Measurements from ENCODE around the gene NADK2. TPM values are rescaled to one million over a fixed set of nuclear protein-coding genes. Genes with fewer than 3 reads are reported as not detected.

NADK2 gene
- polyA plus RNA-seq, 1 of the 3 experiments (the other 2 are of a cell fraction) = 7.6 TPM

DNA sequence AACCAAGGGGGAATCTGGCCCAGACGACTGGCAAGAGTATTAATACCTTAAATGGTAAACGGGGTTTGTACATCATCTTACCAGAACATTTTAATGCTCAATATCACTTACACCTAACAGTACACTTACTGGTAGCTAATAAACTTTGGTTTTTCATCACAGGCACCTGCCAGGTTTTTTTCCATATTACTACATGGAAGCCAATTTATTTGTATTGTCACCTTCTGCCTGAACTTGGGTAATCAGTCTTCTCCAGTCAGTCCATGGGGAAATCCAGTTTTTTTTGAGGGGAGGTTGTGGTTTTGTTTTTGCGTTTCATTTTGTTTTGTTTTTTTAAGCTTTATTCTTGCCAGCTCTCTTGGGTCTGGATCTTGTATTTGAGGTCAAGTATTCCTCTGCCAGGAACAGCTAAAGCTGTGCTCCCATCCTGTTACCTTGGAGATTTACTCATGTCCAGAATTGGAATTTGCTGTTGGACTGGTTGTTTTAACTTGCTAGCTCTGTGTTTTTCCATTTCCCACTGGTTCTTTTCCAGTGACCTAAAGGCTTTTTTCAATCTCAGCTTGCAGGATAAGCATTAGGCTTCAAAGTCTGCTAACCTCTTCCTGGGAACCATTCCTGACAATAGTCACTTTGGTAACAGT, 11.1 kb upstream of the NADK2 start:
- no peak overlapping the region for H3K9ac ChIP-seq
- no peak for DNase-seq
- no peak overlapping the region for H3K27ac ChIP-seq (ENCODE audit: low read depth in 2 of 2, low read length in 1 of 2)
- H3K4me2 ChIP-seq = no peak overlapping the region
- no peaks in the 10 kb centered on the region for H3K36me3 ChIP-seq (replicated peaks in 1 of 2; ENCODE audit: control insufficient read depth in 1 of 2, insufficient read depth in 2 of 2, low read length in 1 of 2)
- H3K9me3 ChIP-seq = no peaks in the 10 kb centered on the region
- no peaks in the 10 kb centered on the region for H4K20me1 ChIP-seq (ENCODE audit: insufficient read depth)
- ChIA-PET POLR2A (no interaction called here), CTCF (interaction anchor here (1.0 to 5.1 kb wide), 4 partner anchors 8 to 53 kb away, joined by 3 to 24 read pairs (median 5); partner anchors contain the start of gene NADK2)
- H3F3A ChIP-seq (replicated peaks; ENCODE audit: insufficient read depth) = no peaks in the 10 kb centered on the region
- no peak overlapping the region for H3K4me3 ChIP-seq (ENCODE audit: low read depth in 2 of 2, low read length in 1 of 2)
- no peak for TF ChIP-seq GATA2 (CRISPR knock-in tag; IDR thresholded peaks at IDR 0.05)
- TF ChIP-seq, protein P1, sequence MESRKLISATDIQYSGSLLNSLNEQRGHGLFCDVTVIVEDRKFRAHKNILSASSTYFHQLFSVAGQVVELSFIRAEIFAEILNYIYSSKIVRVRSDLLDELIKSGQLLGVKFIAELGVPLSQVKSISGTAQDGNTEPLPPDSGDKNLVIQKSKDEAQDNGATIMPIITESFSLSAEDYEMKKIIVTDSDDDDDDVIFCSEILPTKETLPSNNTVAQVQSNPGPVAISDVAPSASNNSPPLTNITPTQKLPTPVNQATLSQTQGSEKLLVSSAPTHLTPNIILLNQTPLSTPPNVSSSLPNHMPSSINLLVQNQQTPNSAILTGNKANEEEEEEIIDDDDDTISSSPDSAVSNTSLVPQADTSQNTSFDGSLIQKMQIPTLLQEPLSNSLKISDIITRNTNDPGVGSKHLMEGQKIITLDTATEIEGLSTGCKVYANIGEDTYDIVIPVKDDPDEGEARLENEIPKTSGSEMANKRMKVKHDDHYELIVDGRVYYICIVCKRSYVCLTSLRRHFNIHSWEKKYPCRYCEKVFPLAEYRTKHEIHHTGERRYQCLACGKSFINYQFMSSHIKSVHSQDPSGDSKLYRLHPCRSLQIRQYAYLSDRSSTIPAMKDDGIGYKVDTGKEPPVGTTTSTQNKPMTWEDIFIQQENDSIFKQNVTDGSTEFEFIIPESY (IDR thresholded peaks at IDR 0.05; ENCODE audit: borderline replicate concordance, low read depth) = no peak
- TF ChIP-seq, protein P2, sequence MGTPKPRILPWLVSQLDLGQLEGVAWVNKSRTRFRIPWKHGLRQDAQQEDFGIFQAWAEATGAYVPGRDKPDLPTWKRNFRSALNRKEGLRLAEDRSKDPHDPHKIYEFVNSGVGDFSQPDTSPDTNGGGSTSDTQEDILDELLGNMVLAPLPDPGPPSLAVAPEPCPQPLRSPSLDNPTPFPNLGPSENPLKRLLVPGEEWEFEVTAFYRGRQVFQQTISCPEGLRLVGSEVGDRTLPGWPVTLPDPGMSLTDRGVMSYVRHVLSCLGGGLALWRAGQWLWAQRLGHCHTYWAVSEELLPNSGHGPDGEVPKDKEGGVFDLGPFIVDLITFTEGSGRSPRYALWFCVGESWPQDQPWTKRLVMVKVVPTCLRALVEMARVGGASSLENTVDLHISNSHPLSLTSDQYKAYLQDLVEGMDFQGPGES (IDR thresholded peaks at IDR 0.05; ENCODE audit: low read depth, low read length) = no peak
- TF ChIP-seq RAD21 (IDR thresholded peaks at IDR 0.05; ENCODE audit: low read length) = no peak
- TF ChIP-seq, protein P3, sequence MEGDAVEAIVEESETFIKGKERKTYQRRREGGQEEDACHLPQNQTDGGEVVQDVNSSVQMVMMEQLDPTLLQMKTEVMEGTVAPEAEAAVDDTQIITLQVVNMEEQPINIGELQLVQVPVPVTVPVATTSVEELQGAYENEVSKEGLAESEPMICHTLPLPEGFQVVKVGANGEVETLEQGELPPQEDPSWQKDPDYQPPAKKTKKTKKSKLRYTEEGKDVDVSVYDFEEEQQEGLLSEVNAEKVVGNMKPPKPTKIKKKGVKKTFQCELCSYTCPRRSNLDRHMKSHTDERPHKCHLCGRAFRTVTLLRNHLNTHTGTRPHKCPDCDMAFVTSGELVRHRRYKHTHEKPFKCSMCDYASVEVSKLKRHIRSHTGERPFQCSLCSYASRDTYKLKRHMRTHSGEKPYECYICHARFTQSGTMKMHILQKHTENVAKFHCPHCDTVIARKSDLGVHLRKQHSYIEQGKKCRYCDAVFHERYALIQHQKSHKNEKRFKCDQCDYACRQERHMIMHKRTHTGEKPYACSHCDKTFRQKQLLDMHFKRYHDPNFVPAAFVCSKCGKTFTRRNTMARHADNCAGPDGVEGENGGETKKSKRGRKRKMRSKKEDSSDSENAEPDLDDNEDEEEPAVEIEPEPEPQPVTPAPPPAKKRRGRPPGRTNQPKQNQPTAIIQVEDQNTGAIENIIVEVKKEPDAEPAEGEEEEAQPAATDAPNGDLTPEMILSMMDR (IDR thresholded peaks at IDR 0.05) = no peak
- TF ChIP-seq NRF1 (IDR thresholded peaks at IDR 0.05; ENCODE audit: low read depth, low read length) = no peak
- TF ChIP-seq, protein P4, sequence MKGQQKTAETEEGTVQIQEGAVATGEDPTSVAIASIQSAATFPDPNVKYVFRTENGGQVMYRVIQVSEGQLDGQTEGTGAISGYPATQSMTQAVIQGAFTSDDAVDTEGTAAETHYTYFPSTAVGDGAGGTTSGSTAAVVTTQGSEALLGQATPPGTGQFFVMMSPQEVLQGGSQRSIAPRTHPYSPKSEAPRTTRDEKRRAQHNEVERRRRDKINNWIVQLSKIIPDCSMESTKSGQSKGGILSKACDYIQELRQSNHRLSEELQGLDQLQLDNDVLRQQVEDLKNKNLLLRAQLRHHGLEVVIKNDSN (IDR thresholded peaks at IDR 0.05; ENCODE audit: borderline replicate concordance, low read depth) = no peak
- TF ChIP-seq YY1 (IDR thresholded peaks at IDR 0.05; ENCODE audit: low read depth) = no peak
- no peak for TF ChIP-seq RXRA (IDR thresholded peaks at IDR 0.05; ENCODE audit: borderline replicate concordance, low read depth)
- TF ChIP-seq ELF1 (IDR thresholded peaks at IDR 0.05) = no peak
- TF ChIP-seq FOXJ3 (CRISPR knock-in tag; IDR thresholded peaks at IDR 0.05) = no peak
- TF ChIP-seq FOXM1 (IDR thresholded peaks at IDR 0.05; ENCODE audit: low read depth) = no peak
- TF ChIP-seq GABPA (IDR thresholded peaks at IDR 0.05; ENCODE audit: low read depth) = no peak
- no peak for TF ChIP-seq SMC3 (IDR thresholded peaks at IDR 0.05; ENCODE audit: low read depth, low read length)
- TF ChIP-seq CHD2 (IDR thresholded peaks at IDR 0.05; ENCODE audit: low read length, partially characterized antibody) = no peak
- TF ChIP-seq, protein P5, sequence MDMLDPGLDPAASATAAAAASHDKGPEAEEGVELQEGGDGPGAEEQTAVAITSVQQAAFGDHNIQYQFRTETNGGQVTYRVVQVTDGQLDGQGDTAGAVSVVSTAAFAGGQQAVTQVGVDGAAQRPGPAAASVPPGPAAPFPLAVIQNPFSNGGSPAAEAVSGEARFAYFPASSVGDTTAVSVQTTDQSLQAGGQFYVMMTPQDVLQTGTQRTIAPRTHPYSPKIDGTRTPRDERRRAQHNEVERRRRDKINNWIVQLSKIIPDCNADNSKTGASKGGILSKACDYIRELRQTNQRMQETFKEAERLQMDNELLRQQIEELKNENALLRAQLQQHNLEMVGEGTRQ (IDR thresholded peaks at IDR 0.05; ENCODE audit: borderline replicate concordance, low read depth, low read length) = no peak
- H3K79me2 ChIP-seq (ENCODE audit: insufficient read depth) = no peaks in the 10 kb centered on the region
- no peaks in the 10 kb centered on the region for H3K27me3 ChIP-seq (ENCODE audit: insufficient read depth)
- WGBS (ENCODE audit: low lambda C conversion rate) = 88% methylated on average over 3 of the region's 3 CpGs
- no peaks in the 10 kb centered on the region for H3K9me2 ChIP-seq
- H2AFZ ChIP-seq (ENCODE audit: low read depth) = no peak overlapping the region
- no peaks in the 10 kb centered on the region for H3K4me1 ChIP-seq (ENCODE audit: control insufficient read depth in 1 of 2, insufficient read depth in 2 of 2, low read depth in 1 of 2, low read length in 1 of 2)
